Middle frontal gyrus (tissue), 1 donor: Measurements from ENCODE around the gene AMER1.

Source experiments
- DNase-seq: peaks from one replicate; pipeline ENCODE4 v3.0.0-alpha.2; 2015; ENCODE audit warnings: low spot score; ENCODE audit errors: extremely low spot score

The AMER1 gene

GRCh38 chrX:64186974-64187761 lies 18.3 kb downstream of the AMER1 start:
- no peak for DNase-seq

GRCh38 chrX:64184396-64184795 lies 21.1 kb downstream of the AMER1 start:
- no peak for DNase-seq

GRCh38 chrX:64182208-64182607 lies 23.3 kb downstream of the AMER1 start:
- no peak for DNase-seq

- no peak for DNase-seq
Measured at GRCh38 chrX:64176876-64177275, 28.6 kb downstream of the AMER1 start.

GRCh38 chrX:64169988-64170387 lies 35.5 kb downstream of the AMER1 start:
- DNase-seq: no peak

DNA sequence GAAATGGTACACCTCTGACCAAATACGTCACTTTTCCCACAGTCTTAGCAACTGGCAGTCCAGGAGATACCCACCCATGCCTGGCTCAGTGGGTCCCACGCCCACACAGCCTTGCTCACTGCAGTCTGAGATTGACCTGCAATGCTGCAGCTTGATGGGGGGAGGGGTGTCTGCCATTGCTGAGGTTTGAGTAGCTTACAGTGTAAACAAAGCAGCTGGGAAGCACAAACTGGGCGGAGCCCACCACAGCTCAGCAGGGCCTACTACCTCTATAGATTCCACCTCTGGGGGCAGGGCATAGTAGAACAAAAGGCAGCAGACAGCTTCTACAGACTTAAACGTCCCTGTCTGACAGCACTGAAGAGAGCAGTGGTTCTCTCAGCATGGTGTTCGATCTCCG lies 52.7 kb downstream of the AMER1 start:
- no peak for DNase-seq

DNA sequence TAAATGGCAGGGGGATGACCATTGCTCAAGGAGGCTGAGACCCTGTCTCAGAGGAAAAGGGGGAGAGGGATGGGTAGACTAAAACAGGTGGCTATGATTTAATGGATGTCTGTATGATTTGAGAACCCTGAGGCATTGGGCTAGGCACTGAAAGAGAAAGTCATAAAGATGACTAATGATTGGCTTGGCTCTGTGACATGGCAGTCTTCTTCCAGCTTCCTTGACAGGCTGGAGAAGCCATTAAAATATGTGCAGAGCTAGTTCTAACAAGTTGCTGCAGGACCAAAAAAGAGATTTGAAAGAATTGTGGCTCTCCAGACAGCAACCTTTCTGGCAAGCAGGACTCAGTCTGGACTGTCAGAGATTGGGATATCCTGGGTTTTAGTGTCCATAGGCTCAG lies 53.6 kb downstream of the AMER1 start:
- no peak for DNase-seq

DNA sequence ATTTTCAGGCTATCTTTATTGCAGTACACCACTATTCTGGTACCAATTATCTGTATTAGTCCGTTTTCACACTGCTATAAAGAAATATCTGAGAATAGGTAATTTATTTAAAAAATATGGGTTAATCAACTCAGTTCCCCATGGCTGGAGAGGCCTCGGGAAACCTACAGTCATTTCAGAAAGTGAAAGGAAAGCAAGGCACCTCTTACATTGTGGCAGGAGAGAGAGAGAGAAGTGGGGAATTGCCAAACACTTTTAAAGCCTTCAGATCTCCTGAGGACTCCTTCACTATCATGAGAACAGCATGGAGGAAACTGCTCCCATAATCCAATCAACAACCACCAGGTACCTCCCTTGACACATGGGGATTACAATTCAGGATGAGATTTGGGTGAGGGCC lies 54.7 kb downstream of the AMER1 start:
- DNase-seq: no peak
